CD4-positive, alpha-beta T cell treated with Interleukin-4 for 4 hours (primary cell): ENCODE results near the gene ALDH3B2.
"Not testable (repeated sequence)": the region's sequence is repeated elsewhere in the genome, so short reads cannot be mapped to it uniquely, and the experiment has no call there.

Source experiments
- DNase-seq: peaks from one replicate; pipeline ENCODE4 v3.0.0-alpha.2; 2020

Gene ALDH3B2

GRCh38 chr11:67674442-67674871 lies at the start of gene ALDH3B2:
ALDH3B2 (minus strand) TSS chr11:67674623; CDS start chr11:67666935, 7,688 bp downstream.
- no peak for DNase-seq

DNA sequence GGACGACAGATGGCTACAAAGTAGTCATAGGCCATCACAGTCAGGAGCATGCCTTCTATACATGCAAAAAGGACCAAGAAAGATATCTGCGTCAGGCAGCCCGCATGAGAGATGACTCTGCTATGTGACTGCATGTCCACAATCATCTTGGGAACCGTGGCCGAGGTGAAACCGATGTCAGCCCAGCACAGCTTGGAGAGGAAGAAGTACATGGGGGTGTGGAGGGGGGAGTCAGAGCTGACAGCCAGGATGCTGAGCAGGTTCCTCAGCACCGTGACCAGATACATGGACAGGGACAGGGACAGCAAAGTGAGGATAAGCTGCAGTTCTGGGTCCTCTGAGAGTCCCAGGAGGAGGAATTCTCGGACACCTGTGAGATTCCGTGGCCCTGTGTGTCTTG lies 48.6 kb upstream of the ALDH3B2 start:
- DNase-seq: not testable (repeated sequence)

DNA sequence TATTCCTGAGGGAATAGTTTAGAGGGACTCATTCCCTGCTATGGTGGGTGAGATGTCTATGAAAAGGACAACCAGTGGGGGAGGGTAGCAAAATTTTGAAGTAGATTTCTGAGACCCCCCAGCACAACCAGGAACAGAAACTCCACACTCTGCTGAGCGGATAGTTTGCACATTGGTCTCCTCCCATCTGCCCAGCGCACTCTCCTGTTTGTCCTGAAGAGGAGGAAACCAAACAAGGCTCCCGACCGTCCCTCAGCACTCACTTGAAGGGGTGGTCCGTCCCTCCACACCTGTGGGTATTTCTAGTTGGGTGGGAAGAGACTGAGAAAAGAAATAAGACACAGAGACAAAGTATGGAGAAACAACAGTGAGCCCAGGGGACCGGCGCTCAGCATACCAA lies 41.8 kb upstream of the ALDH3B2 start:
- not testable (repeated sequence) for DNase-seq

GRCh38 chr11:67715801-67716200 lies 41.4 kb upstream of the ALDH3B2 start:
- DNase-seq: not testable (repeated sequence)

DNA sequence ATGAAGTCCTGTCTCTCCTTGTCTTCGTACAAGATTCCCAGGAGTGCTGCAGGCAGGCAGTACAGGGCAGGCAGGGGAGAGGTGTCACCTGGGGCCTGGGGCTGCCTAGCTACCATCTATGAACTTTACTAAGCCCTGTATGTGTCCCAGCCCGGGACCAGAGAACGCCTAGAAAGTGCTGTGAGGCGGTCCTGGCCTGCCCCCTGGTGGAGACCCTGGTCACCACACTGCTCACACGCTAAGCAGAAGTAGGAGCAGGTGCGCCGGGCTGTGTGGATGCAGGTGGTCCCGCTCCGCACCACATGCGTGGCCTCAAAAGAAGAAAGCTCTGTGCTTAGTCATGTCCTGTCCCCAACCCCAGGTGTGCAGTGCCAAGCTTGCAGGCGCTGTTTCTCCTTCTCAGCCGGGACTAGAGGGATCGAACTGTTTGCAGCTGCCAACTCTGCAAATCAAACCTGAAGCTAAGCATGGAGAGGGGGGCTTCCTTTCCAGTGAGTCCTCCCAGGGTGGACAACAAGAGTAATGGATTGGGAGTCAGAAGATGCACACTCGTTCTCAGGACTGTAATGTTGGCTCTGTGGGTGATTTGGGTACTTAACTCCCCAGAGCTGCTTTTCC lies 39.6 kb upstream of the ALDH3B2 start:
- DNase-seq: peak; percentile 37

- not testable (repeated sequence) for DNase-seq
These were observed 37.3 kb upstream of the ALDH3B2 start for GRCh38 chr11:67711676-67712075.

DNA sequence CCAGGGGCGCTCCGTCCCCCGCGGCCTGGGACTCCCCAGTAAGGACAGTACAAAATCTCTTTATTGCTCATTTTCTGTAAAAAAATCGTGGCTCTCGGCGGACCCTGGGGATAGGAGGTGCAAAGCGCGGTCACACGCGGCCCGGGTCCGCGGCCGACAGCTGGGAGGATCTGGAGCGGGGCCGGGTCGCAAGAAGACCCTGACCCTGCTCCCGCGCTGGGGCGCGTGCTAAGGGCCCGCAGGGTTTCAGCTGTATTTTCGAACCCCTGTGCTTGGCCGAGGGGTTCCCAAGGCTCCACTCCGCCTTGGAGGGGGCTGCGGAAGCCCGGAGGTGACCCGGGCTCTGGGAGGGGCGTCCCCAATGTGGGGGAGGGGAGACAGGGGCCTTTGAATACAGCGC lies 36.8 kb upstream of the ALDH3B2 start:
- DNase-seq: not testable (repeated sequence)

- DNase-seq: not testable (repeated sequence)
These were observed 35.4 kb upstream of the ALDH3B2 start for GRCh38 chr11:67709806-67710205.

DNA sequence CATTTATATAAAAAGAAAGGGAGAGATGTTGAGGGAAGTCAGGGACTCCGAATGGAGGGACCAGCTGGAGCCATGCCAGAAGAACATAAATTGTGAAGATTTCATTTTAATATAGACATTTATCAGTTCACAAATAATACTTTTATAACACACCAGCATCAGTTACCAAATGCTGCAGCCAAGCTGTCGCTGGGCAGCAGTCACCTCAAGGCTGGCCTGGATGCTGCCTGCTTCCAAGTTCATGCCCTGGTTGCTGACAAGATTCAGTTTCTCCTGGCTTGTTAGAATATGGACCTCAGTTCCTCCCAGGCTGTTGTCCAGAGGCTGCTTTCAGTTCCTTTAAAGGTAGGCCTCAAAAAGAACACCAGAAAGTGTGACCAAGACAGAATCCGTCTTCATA lies 30.8 kb upstream of the ALDH3B2 start:
- DNase-seq: no peak

GRCh38 chr11:67704524-67704923 lies 30.1 kb upstream of the ALDH3B2 start:
- no peak for DNase-seq

- DNase-seq: not testable (repeated sequence)
These were observed 29.3 kb upstream of the ALDH3B2 start for GRCh38 chr11:67703709-67704108.

- no peak for DNase-seq
These were observed 26.3 kb upstream of the ALDH3B2 start for GRCh38 chr11:67700548-67701262.

GRCh38 chr11:67700141-67700540 lies 25.7 kb upstream of the ALDH3B2 start:
- no peak for DNase-seq

DNA sequence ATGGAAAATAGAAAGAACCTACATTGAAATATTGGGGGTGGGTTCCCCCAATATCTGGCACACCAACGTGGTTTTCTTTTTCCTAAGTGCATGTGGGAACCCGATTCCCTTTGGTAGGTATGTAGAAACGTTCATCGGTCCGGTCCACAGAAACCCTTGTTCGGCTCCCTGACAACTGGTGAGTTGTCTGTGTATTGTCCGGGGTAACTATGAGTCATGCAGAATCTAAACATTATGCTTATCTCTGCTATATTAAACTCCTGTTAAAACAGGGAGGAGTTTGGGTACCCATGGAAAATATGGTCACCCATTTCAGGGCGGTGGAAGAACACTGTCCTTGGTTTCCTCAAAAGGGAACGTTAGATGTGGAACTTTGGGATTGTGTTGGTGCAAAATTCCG lies 25.1 kb upstream of the ALDH3B2 start:
- no peak for DNase-seq

GRCh38 chr11:67698247-67698646 lies 23.8 kb upstream of the ALDH3B2 start:
- no peak for DNase-seq

GRCh38 chr11:67697846-67698245 lies 23.4 kb upstream of the ALDH3B2 start:
- no peak for DNase-seq

- no peak for DNase-seq
These were observed 22.6 kb upstream of the ALDH3B2 start for GRCh38 chr11:67696998-67697397.

DNA sequence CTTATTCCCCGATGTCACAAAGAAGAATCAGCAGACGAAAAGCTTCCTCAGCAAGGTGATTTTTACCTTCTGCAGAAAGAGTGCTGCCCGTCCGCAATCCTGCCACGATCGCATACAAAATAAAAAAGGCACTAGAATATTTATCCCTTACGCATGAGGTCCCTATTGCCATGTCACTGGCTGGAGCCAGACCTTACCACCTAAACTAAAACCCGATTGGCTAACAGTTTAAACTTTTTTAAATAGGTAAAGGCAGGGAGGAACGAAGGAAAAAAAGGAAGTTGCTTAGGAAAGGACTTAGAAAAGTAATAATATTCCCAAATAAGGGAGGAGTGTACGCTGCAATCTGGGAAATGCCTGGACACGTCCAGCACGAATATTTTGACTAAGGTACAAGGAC lies 21.2 kb upstream of the ALDH3B2 start:
- DNase-seq: no peak

GRCh38 chr11:67694875-67695555 lies 20.6 kb upstream of the ALDH3B2 start:
- DNase-seq: no peak

- DNase-seq: peak; percentile 4
These were observed 16.7 kb upstream of the ALDH3B2 start for GRCh38 chr11:67691149-67691548.

GRCh38 chr11:67689178-67689577 lies 14.8 kb upstream of the ALDH3B2 start:
- DNase-seq: no peak

DNA sequence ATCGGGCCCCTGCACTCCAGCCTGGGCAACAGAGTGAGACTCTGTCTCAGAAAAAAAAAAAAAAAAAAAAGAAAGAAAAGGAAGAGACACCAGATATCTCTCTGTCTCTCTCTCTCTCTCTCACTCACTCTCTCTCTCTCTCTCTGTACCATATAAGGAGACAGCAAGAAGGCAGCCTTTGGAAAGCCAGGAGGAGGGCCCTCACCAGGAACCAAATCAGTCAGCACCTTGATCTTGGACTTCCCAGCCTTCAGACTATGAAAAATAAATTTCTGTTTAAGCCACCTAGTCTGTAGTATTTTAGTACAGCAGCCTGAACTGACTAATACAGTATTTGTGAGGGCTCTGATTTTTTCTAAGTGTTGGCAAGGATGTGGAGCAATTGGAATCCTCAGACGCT lies 13.6 kb upstream of the ALDH3B2 start:
- no peak for DNase-seq

DNA sequence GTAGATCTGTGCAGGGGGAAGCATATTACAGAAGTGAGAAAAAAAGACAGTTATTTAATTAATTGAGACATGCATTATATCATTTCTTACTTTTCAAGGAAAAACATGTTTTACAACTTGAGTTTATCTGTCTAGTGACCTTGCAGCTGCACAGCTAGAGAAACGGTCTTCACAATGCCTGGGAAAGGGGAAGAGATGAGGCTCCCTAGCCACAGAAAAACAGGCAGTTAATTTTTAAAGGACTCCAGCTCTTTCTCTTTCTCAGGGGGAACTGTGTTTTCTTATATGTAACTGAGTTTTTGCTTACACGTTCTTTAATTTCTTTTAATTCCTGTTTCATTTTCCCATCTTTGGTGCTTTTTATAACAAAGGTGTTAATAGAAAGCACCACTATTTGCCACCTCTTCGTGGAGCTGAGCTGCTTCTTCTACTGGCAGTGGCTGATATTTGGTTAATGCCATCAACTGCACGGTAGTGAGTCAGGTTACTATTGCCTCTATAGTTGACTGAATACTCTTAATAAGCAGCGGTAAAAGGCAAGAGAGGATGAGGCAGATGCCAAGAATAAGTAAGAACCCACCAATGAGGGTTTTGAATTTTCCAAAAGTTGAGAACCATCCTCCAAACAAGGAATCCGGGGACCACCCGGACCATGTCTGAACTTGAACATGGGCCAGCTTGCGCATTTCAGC lies 11.4 kb upstream of the ALDH3B2 start:
- not testable (repeated sequence) for DNase-seq
